HepG2 (cell line): ENCODE measurements around the gene TEKT3. TPM values are rescaled to one million over a fixed set of nuclear protein-coding genes. Genes with fewer than 3 reads are reported as not detected.

ENCODE experiments used
- FOSL2 ChIP-seq: sonication (generic); formaldehyde crosslinking; IDR thresholded peaks from 2 replicates; pipeline ENCODE4 v1.4.0; 2020; ENCODE audit warnings: missing genetic modification reagents
- GABPB1 ChIP-seq: IDR thresholded peaks from 2 replicates; pipeline ENCODE4 v1.6.1; 2016; ENCODE audit warnings: mild to moderate bottlenecking, missing genetic modification reagents, moderate library complexity, missing compliant biosample characterization
- HDAC2 ChIP-seq: sonication (generic); formaldehyde crosslinking; IDR thresholded peaks from 2 replicates; pipeline ENCODE4 v1.4.0; 2020; ENCODE audit warnings: missing genetic modification reagents
- ZMYM2 ChIP-seq: sonication (generic); formaldehyde crosslinking; IDR thresholded peaks from 2 replicates; pipeline ENCODE4 v1.8.0; 2022; ENCODE audit warnings: mild to moderate bottlenecking, missing genetic modification reagents
- ZNF501 ChIP-seq: sonication (generic); formaldehyde crosslinking; IDR thresholded peaks from 2 replicates; pipeline ENCODE4 v1.5.1; 2020; ENCODE audit warnings: mild to moderate bottlenecking, moderate library complexity, missing genetic modification reagents
- polyA plus RNA-seq, 8 experiments: library from polyadenylated mRNA; depleted of rRNA in 3 of 8; stranded (reverse) in 7 of 8; unstranded in 1 of 8; fragments of >200 nt; fragmentation: Illumina TruSeq in 4 of 8; extraction: Trizol in 4 of 8; gene quantifications; 2 replicates each; pipeline versions ENCODE4 v1.2.1 to v1.2.3, GENCODE V29; 2011 to 2016; ENCODE audit warnings: low read depth in 4 of 8, missing spikeins in 1 of 8, mixed read lengths in 1 of 8; ENCODE audit not compliant: insufficient read depth in 1 of 8
- total RNA-seq, 5 experiments: library from RNA; depleted of rRNA; stranded (reverse); fragments of >200 nt; fragmentation: Illumina TruSeq; extraction: Trizol; gene quantifications; 2 replicates each; pipeline ENCODE4 v1.2.3, GENCODE V29; 2016; ENCODE audit warnings: low read depth in 1 of 5
- TF ChIP-seq, protein P1 (sequence below): sonication (generic); formaldehyde crosslinking; IDR thresholded peaks from 2 replicates; pipeline ENCODE4 v1.4.0; 2020; ENCODE audit warnings: missing genetic modification reagents, low read depth, mild to moderate bottlenecking, borderline replicate concordance
- TF ChIP-seq, protein P2 (sequence below): sonication (generic); formaldehyde crosslinking; IDR thresholded peaks from 2 replicates; pipeline ENCODE4 v1.5.0; 2020; ENCODE audit warnings: mild to moderate bottlenecking, missing genetic modification reagents, borderline replicate concordance
- TF ChIP-seq, protein P3 (sequence below): sonication (generic); formaldehyde crosslinking; IDR thresholded peaks from 2 replicates; pipeline ENCODE4 v1.8.1; 2023; ENCODE audit warnings: mild to moderate bottlenecking, missing genetic modification reagents
- TF ChIP-seq, protein P4 (sequence below): sonication (generic); formaldehyde crosslinking; IDR thresholded peaks from 2 replicates; pipeline ENCODE4 v1.5.0; 2020; ENCODE audit warnings: mild to moderate bottlenecking, missing genetic modification reagents, moderate library complexity
- TF ChIP-seq, protein P5 (sequence below): sonication (generic); formaldehyde crosslinking; IDR thresholded peaks from 2 replicates; pipeline ENCODE4 v1.4.0; 2020; ENCODE audit warnings: missing genetic modification reagents, mild to moderate bottlenecking, borderline replicate concordance
- TF ChIP-seq, protein P6 (sequence below): sonication (generic); formaldehyde crosslinking; IDR thresholded peaks from 2 replicates; pipeline ENCODE4; 2020; ENCODE audit warnings: missing genetic modification reagents, mild to moderate bottlenecking, borderline replicate concordance

Gene TEKT3
- total and polyA plus RNA-seq, 2 of the 13 experiments (the other 11 are each of a cell fraction or from before 2014, with no cell fraction given) = 0.58 to 0.82 TPM

DNA sequence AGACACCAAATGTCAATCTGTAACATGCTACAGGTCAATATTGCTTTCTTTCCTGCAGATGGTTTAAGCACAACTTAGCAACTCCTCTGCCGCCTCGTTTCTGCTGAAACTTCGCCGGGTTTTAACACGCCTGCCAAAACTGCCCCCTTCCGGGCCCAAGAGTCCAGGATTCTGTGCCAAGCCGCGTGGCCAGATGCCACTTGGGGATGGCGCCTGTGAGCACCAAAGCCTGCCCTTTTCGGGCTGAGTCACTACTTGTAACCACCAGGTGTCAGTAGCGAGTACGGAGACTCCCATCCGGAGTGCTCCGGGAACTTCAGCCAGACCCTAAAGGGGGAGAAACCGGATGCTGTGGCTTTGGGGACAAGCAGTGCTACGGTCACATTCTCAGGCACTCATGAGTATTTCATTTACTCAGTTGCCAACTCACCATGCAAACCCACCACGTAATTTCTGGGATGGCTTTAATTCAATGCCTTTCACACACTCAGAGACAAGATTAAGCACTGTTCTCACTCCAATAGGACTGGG is 84.1 kb downstream of the TEKT3 start (continued):
- TF ChIP-seq, protein P1, sequence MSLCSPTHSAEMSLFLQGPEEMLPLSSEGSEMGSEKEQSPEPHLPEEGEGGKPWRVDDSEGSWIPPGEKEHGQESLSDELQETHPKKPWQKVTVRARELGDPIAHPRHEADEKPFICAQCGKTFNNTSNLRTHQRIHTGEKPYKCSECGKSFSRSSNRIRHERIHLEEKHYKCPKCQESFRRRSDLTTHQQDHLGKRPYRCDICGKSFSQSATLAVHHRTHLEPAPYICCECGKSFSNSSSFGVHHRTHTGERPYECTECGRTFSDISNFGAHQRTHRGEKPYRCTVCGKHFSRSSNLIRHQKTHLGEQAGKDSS (CRISPR knock-in tag) = peak; percentile 99
- TF ChIP-seq, protein P2, sequence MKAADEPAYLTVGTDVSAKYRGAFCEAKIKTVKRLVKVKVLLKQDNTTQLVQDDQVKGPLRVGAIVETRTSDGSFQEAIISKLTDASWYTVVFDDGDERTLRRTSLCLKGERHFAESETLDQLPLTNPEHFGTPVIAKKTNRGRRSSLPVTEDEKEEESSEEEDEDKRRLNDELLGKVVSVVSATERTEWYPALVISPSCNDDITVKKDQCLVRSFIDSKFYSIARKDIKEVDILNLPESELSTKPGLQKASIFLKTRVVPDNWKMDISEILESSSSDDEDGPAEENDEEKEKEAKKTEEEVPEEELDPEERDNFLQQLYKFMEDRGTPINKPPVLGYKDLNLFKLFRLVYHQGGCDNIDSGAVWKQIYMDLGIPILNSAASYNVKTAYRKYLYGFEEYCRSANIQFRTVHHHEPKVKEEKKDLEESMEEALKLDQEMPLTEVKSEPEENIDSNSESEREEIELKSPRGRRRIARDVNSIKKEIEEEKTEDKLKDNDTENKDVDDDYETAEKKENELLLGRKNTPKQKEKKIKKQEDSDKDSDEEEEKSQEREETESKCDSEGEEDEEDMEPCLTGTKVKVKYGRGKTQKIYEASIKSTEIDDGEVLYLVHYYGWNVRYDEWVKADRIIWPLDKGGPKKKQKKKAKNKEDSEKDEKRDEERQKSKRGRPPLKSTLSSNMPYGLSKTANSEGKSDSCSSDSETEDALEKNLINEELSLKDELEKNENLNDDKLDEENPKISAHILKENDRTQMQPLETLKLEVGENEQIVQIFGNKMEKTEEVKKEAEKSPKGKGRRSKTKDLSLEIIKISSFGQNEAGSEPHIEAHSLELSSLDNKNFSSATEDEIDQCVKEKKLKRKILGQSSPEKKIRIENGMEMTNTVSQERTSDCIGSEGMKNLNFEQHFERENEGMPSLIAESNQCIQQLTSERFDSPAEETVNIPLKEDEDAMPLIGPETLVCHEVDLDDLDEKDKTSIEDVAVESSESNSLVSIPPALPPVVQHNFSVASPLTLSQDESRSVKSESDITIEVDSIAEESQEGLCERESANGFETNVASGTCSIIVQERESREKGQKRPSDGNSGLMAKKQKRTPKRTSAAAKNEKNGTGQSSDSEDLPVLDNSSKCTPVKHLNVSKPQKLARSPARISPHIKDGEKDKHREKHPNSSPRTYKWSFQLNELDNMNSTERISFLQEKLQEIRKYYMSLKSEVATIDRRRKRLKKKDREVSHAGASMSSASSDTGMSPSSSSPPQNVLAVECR = peak; percentile 38; the same call in 1 of the 2 replicates
- TF ChIP-seq, protein P3, sequence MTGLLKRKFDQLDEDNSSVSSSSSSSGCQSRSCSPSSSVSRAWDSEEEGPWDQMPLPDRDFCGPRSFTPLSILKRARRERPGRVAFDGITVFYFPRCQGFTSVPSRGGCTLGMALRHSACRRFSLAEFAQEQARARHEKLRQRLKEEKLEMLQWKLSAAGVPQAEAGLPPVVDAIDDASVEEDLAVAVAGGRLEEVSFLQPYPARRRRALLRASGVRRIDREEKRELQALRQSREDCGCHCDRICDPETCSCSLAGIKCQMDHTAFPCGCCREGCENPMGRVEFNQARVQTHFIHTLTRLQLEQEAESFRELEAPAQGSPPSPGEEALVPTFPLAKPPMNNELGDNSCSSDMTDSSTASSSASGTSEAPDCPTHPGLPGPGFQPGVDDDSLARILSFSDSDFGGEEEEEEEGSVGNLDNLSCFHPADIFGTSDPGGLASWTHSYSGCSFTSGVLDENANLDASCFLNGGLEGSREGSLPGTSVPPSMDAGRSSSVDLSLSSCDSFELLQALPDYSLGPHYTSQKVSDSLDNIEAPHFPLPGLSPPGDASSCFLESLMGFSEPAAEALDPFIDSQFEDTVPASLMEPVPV (CRISPR knock-in tag) = 0 out of 2 replicates have a peak, but pooled peaks have one; percentile 37
- TF ChIP-seq, protein P4, sequence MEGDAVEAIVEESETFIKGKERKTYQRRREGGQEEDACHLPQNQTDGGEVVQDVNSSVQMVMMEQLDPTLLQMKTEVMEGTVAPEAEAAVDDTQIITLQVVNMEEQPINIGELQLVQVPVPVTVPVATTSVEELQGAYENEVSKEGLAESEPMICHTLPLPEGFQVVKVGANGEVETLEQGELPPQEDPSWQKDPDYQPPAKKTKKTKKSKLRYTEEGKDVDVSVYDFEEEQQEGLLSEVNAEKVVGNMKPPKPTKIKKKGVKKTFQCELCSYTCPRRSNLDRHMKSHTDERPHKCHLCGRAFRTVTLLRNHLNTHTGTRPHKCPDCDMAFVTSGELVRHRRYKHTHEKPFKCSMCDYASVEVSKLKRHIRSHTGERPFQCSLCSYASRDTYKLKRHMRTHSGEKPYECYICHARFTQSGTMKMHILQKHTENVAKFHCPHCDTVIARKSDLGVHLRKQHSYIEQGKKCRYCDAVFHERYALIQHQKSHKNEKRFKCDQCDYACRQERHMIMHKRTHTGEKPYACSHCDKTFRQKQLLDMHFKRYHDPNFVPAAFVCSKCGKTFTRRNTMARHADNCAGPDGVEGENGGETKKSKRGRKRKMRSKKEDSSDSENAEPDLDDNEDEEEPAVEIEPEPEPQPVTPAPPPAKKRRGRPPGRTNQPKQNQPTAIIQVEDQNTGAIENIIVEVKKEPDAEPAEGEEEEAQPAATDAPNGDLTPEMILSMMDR (CRISPR knock-in tag) = peak; percentile 85
- TF ChIP-seq GABPB1 (CRISPR knock-in tag) (peak; percentile 27; the same call in 1 of the 2 replicates), ZNF501 (peak; percentile 13; the same call in 1 of the 2 replicates), FOSL2 (CRISPR knock-in tag) (peak; percentile 69), ZMYM2 (CRISPR knock-in tag) (0 out of 2 replicates have a peak, but pooled peaks have one; percentile 30), HDAC2 (CRISPR knock-in tag) (peak; percentile 45; the same call in 1 of the 2 replicates)
- TF ChIP-seq, protein P5, sequence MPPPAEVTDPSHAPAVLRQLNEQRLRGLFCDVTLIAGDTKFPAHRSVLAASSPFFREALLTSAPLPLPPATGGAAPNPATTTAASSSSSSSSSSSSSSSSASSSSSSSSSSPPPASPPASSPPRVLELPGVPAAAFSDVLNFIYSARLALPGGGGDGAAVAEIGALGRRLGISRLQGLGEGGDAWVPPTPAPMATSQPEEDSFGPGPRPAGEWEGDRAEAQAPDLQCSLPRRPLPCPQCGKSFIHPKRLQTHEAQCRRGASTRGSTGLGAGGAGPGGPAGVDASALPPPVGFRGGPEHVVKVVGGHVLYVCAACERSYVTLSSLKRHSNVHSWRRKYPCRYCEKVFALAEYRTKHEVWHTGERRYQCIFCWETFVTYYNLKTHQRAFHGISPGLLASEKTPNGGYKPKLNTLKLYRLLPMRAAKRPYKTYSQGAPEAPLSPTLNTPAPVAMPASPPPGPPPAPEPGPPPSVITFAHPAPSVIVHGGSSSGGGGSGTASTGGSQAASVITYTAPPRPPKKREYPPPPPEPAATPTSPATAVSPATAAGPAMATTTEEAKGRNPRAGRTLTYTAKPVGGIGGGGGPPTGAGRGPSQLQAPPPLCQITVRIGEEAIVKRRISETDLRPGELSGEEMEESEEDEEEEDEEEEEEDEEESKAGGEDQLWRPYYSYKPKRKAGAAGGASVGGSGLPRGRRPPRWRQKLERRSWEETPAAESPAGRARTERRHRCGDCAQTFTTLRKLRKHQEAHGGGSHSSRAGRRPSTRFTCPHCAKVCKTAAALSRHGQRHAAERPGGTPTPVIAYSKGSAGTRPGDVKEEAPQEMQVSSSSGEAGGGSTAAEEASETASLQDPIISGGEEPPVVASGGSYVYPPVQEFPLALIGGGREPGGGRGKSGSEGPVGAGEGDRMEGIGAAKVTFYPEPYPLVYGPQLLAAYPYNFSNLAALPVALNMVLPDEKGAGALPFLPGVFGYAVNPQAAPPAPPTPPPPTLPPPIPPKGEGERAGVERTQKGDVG (CRISPR knock-in tag) = peak; percentile 76; the same call in 1 of the 2 replicates
- TF ChIP-seq, protein P6, sequence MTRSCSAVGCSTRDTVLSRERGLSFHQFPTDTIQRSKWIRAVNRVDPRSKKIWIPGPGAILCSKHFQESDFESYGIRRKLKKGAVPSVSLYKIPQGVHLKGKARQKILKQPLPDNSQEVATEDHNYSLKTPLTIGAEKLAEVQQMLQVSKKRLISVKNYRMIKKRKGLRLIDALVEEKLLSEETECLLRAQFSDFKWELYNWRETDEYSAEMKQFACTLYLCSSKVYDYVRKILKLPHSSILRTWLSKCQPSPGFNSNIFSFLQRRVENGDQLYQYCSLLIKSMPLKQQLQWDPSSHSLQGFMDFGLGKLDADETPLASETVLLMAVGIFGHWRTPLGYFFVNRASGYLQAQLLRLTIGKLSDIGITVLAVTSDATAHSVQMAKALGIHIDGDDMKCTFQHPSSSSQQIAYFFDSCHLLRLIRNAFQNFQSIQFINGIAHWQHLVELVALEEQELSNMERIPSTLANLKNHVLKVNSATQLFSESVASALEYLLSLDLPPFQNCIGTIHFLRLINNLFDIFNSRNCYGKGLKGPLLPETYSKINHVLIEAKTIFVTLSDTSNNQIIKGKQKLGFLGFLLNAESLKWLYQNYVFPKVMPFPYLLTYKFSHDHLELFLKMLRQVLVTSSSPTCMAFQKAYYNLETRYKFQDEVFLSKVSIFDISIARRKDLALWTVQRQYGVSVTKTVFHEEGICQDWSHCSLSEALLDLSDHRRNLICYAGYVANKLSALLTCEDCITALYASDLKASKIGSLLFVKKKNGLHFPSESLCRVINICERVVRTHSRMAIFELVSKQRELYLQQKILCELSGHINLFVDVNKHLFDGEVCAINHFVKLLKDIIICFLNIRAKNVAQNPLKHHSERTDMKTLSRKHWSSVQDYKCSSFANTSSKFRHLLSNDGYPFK (CRISPR knock-in tag) = peak; percentile 44; the same call in 1 of the 2 replicates
